HepG2 (cell line): ENCODE data around the gene IL17RA. TPM values are rescaled to one million over a fixed set of nuclear protein-coding genes. Genes with fewer than 3 reads are reported as not detected.
A peak's percentile ranks its signal among the peaks of the same experiment; 100 is the strongest.

Experiments used
- ATAC-seq: fragments of 200-7000 bp; cut with Tn5 transposase; 3 replicates; pipeline ENCODE4 v1.9.1; 2020; ENCODE audit warnings: mild to moderate bottlenecking, moderate library complexity
- BruUV-seq: library from RNA; stranded (reverse); fragments of 400-500 nt; replicated peaks from 2 replicates; lab custom pipeline; 2021; lab: Mats Ljungman, UMichigan
- CTCF ChIA-PET: fragments of 300-600 bp; formaldehyde crosslinking; extraction: SDS; loops from one replicate; lab custom pipeline; 2021; ENCODE audit warnings: low total read pairs, inconsistent platforms, low intra/inter-chr PET ratio; lab: Yijun Ruan, JAX
- POLR2A ChIA-PET: fragments of 350-600 bp; sonication (Branson Sonifier 250); formaldehyde crosslinking; loops from one replicate; lab custom pipeline; 2020; ENCODE audit warnings: antibody characterized with exemption, inconsistent platforms; lab: Yijun Ruan, JAX
- DNase-seq: peaks from one replicate; pipeline ENCODE4 v3.0.0-alpha.2; 2015; ENCODE audit warnings: low spot score
- FAIRE-seq: peaks from 3 replicates; lab custom pipeline; 2011; peaks lifted over from hg19 to GRCh38; lab: Jason Lieb, UNC
- H2AFZ ChIP-seq: one replicate; pipeline ENCODE4 v1.6.1; 2011; ENCODE audit warnings: low read length, inconsistent platforms
- H3K27ac ChIP-seq: fragments of 300-600 bp; 3 replicates; pipeline ENCODE4 v1.8.0; 2011; ENCODE audit warnings: mixed run types, mild to moderate bottlenecking, mixed read lengths, low read length, inconsistent platforms; ENCODE audit not compliant: insufficient read depth; ENCODE audit errors: extremely low read length
- H3K27me3 ChIP-seq, 2 experiments: fragments of 200-600 bp in 1 of 2; 2 replicates in 1 of 2; 3 replicates in 1 of 2; pipeline versions ENCODE4 v1.6.0 to v1.8.0; 2011; ENCODE audit warnings: low read length in 2 of 2, mild to moderate bottlenecking in 2 of 2, moderate library complexity in 2 of 2, inconsistent platforms in 1 of 2; ENCODE audit not compliant: insufficient read depth in 2 of 2, control insufficient read depth in 1 of 2
- H3K36me3 ChIP-seq, 2 experiments: fragments of 200-600 bp in 1 of 2; replicated peaks in 1 of 2; 2 replicates in 1 of 2; 3 replicates in 1 of 2; pipeline versions ENCODE4 v1.5.1 to v1.8.0; 2011; ENCODE audit warnings: low read length in 2 of 2, inconsistent platforms in 1 of 2; ENCODE audit not compliant: insufficient read depth in 2 of 2, control insufficient read depth in 1 of 2
- H3K4me1 ChIP-seq: 2 replicates; pipeline ENCODE4 v1.5.1; 2012; ENCODE audit warnings: low read length, inconsistent platforms; ENCODE audit not compliant: insufficient read depth
- H3K4me2 ChIP-seq: 2 replicates; pipeline ENCODE4 v1.6.0; 2011; ENCODE audit warnings: low read depth, low read length, inconsistent platforms
- H3K4me3 ChIP-seq, 3 experiments: fragments of 200-600 bp in 1 of 3; sonication (generic), shearing (Covaris generic) in 1 of 3; replicated peaks in 1 of 3; 2 replicates each; pipeline ENCODE4 v1.5.1; 2011 to 2016; ENCODE audit warnings: low read length in 3 of 3, inconsistent platforms in 2 of 3, low read depth in 2 of 3, mild to moderate bottlenecking in 2 of 3, control low read depth in 1 of 3, mixed read lengths in 1 of 3; ENCODE audit not compliant: insufficient read depth in 1 of 3
- H3K79me2 ChIP-seq: one replicate; pipeline ENCODE4 v1.6.1; 2011; ENCODE audit warnings: low read length, inconsistent platforms; ENCODE audit not compliant: insufficient read depth
- H3K9ac ChIP-seq: 2 replicates; pipeline ENCODE4 v1.6.0; 2011; ENCODE audit warnings: mild to moderate bottlenecking, low read depth, low read length, inconsistent platforms; ENCODE audit not compliant: insufficient read depth
- H3K9me3 ChIP-seq: 2 replicates; pipeline ENCODE4 v1.5.1; 2012; ENCODE audit warnings: mild to moderate bottlenecking, low read length
- H4K20me1 ChIP-seq: 2 replicates; pipeline ENCODE4 v1.6.0; 2011; ENCODE audit warnings: inconsistent platforms, mild to moderate bottlenecking, low read length, moderate library complexity; ENCODE audit not compliant: insufficient read depth
- ATF7-NPFF ChIP-seq: sonication (generic); formaldehyde crosslinking; IDR thresholded peaks from 2 replicates; pipeline ENCODE4 v1.8.1; 2023; ENCODE audit warnings: mild to moderate bottlenecking, low read depth, missing genetic modification reagents, moderate library complexity
- DNMT3B ChIP-seq: conservative IDR thresholded peaks from 2 replicates; pipeline ENCODE4 v1.6.1; 2016; ENCODE audit warnings: missing biosample characterization, control low read depth
- EZH2 ChIP-seq: conservative IDR thresholded peaks from 2 replicates; pipeline ENCODE4 v1.6.1; 2012; ENCODE audit warnings: mild to moderate bottlenecking, low read depth, low read length, moderate library complexity
- FLYWCH1 ChIP-seq: sonication (generic); formaldehyde crosslinking; IDR thresholded peaks from 2 replicates; pipeline ENCODE4 v1.8.1; 2023; ENCODE audit warnings: mild to moderate bottlenecking, missing genetic modification reagents
- HINFP ChIP-seq: sonication (generic); formaldehyde crosslinking; IDR thresholded peaks from 2 replicates; pipeline ENCODE4 v1.4.0; 2020; ENCODE audit warnings: low read depth, mild to moderate bottlenecking, missing genetic modification reagents
- ISX ChIP-seq: sonication (generic); formaldehyde crosslinking; conservative IDR thresholded peaks from 2 replicates; pipeline ENCODE4 v1.5.0; 2020; ENCODE audit warnings: missing genetic modification reagents
- WGBS: methylation state at CpG from one replicate; pipeline ENCODE4 v1.1.6; 2017; ENCODE audit warnings: low lambda C conversion rate; 5-methylcytosine and 5-hydroxymethylcytosine counted together
- in situ Hi-C: cut with HindIII; loops from 2 replicates; pipeline ENCODE4 v1.10.0; 2017; ENCODE audit warnings: low pct_unique_long_range_greater_than_20kb; ENCODE audit not compliant: extremely low pct_ligation_motif_present
- intact Hi-C: fragments of 100-400 bp; cut with micrococcal nuclease; formaldehyde crosslinking; loops from one replicate; pipeline ENCODE4 v1.10.0; 2022; ENCODE audit not compliant: unreplicated experiment
- polyA plus RNA-seq, 8 experiments: library from polyadenylated mRNA; depleted of rRNA in 3 of 8; stranded (reverse) in 7 of 8; unstranded in 1 of 8; fragments of >200 nt; fragmentation: Illumina TruSeq in 4 of 8; extraction: Trizol in 4 of 8; gene quantifications; 2 replicates each; pipeline versions ENCODE4 v1.2.1 to v1.2.3, GENCODE V29; 2011 to 2016; ENCODE audit warnings: low read depth in 4 of 8, missing spikeins in 1 of 8, mixed read lengths in 1 of 8; ENCODE audit not compliant: insufficient read depth in 1 of 8
- total RNA-seq, 5 experiments: library from RNA; depleted of rRNA; stranded (reverse); fragments of >200 nt; fragmentation: Illumina TruSeq; extraction: Trizol; gene quantifications; 2 replicates each; pipeline ENCODE4 v1.2.3, GENCODE V29; 2016; ENCODE audit warnings: low read depth in 1 of 5
- TF ChIP-seq, protein P1 (sequence below): sonication (generic); formaldehyde crosslinking; IDR thresholded peaks from 2 replicates; pipeline ENCODE4 v1.4.0; 2020; ENCODE audit warnings: mild to moderate bottlenecking, missing genetic modification reagents
- TF ChIP-seq, protein P2 (sequence below): IDR thresholded peaks from 2 replicates; pipeline ENCODE4 v1.6.1; 2016; ENCODE audit warnings: mild to moderate bottlenecking
- TF ChIP-seq, protein P3 (sequence below): sonication (generic); formaldehyde crosslinking; IDR thresholded peaks from 2 replicates; pipeline ENCODE4 v1.4.0; 2020; ENCODE audit warnings: missing genetic modification reagents
- TF ChIP-seq, protein P4 (sequence below): sonication (generic); formaldehyde crosslinking; IDR thresholded peaks from 2 replicates; pipeline ENCODE4 v1.8.0; 2022; ENCODE audit warnings: missing genetic modification reagents, mild to moderate bottlenecking, inconsistent platforms, borderline replicate concordance

IL17RA gene
- total and polyA plus RNA-seq, 2 of the 13 experiments (the other 11 are each of a cell fraction or from before 2014, with no cell fraction given) = 2.5 to 8.2 TPM

- H3K4me2 ChIP-seq = peak within 1 kb of the TSS; percentile 36; the same call in 1 of the 2 replicates
- H3K27me3 ChIP-seq = peaks cover 7 to 17% of the 10 kb centered on the region in 2 experiments; a peak in 4 of 5 replicates
- DNase-seq (no peak), FAIRE-seq (no peak), ATAC-seq (peak; percentile 56)
- no peaks in the 10 kb centered on the region for H4K20me1 ChIP-seq
- H3K36me3 ChIP-seq = no peaks in the 10 kb centered on the region
- H3K27ac ChIP-seq = no peak within 1 kb of the TSS
- BruUV-seq = no TSS peak
- no peaks in the 10 kb centered on the region for H3K9me3 ChIP-seq
- CTCF ChIA-PET = no interaction called here
- WGBS = 12% methylated on average over 47 of the region's 69 CpGs
- H3K79me2 ChIP-seq = no peaks in the 10 kb centered on the region
- no peak within 1 kb of the TSS for H3K9ac ChIP-seq
- POLR2A ChIA-PET = no interaction called here
- no peak within 1 kb of the TSS for H2AFZ ChIP-seq
- in situ Hi-C loops = no loop called here
- peak within 1 kb of the TSS in 2 of 3 experiments; percentile 13 to 40; a peak in 3 of 6 replicates for H3K4me3 ChIP-seq
- TF ChIP-seq, protein P1, sequence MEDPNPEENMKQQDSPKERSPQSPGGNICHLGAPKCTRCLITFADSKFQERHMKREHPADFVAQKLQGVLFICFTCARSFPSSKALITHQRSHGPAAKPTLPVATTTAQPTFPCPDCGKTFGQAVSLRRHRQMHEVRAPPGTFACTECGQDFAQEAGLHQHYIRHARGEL = no peak
- TF ChIP-seq EZH2 (0 out of 2 replicates have a peak, but pooled peaks have one; percentile 36), FLYWCH1 (CRISPR knock-in tag) (no peak), HINFP (peak; percentile 96), ISX (CRISPR knock-in tag) (no peak), DNMT3B (no peak), ATF7-NPFF (CRISPR knock-in tag) (no peak)
- TF ChIP-seq, protein P2, sequence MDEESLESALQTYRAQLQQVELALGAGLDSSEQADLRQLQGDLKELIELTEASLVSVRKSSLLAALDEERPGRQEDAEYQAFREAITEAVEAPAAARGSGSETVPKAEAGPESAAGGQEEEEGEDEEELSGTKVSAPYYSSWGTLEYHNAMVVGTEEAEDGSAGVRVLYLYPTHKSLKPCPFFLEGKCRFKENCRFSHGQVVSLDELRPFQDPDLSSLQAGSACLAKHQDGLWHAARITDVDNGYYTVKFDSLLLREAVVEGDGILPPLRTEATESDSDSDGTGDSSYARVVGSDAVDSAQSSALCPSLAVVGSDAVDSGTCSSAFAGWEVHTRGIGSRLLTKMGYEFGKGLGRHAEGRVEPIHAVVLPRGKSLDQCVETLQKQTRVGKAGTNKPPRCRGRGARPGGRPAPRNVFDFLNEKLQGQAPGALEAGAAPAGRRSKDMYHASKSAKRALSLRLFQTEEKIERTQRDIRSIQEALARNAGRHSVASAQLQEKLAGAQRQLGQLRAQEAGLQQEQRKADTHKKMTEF (CRISPR knock-in tag) = no peak
- TF ChIP-seq, protein P3, sequence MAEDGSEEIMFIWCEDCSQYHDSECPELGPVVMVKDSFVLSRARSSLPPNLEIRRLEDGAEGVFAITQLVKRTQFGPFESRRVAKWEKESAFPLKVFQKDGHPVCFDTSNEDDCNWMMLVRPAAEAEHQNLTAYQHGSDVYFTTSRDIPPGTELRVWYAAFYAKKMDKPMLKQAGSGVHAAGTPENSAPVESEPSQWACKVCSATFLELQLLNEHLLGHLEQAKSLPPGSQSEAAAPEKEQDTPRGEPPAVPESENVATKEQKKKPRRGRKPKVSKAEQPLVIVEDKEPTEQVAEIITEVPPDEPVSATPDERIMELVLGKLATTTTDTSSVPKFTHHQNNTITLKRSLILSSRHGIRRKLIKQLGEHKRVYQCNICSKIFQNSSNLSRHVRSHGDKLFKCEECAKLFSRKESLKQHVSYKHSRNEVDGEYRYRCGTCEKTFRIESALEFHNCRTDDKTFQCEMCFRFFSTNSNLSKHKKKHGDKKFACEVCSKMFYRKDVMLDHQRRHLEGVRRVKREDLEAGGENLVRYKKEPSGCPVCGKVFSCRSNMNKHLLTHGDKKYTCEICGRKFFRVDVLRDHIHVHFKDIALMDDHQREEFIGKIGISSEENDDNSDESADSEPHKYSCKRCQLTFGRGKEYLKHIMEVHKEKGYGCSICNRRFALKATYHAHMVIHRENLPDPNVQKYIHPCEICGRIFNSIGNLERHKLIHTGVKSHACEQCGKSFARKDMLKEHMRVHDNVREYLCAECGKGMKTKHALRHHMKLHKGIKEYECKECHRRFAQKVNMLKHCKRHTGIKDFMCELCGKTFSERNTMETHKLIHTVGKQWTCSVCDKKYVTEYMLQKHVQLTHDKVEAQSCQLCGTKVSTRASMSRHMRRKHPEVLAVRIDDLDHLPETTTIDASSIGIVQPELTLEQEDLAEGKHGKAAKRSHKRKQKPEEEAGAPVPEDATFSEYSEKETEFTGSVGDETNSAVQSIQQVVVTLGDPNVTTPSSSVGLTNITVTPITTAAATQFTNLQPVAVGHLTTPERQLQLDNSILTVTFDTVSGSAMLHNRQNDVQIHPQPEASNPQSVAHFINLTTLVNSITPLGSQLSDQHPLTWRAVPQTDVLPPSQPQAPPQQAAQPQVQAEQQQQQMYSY (CRISPR knock-in tag) = peak; percentile 87
- TF ChIP-seq, protein P4, sequence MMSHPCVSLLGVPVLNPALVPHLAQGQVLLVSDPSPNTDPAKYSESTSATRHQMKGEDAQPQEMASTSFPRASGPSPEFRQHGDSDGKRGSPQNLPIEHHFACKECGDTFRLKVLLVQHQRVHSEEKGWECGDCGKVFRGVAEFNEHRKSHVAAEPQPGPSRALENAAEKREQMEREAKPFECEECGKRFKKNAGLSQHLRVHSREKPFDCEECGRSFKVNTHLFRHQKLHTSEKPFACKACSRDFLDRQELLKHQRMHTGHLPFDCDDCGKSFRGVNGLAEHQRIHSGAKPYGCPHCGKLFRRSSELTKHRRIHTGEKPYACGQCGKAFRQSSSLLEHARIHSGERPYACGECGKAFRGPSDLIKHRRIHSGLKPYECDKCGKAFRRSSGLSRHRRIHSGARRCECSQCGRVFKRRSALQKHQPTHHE = no peak
- no peaks in the 10 kb centered on the region for H3K4me1 ChIP-seq
- intact Hi-C loops = no loop called here
Observed at GRCh38 chr22:17121233-17122195, 36.7 kb downstream of the IL17RA start, which contains the start of gene TMEM121B. TSS of gene TMEM121B (minus strand) at chr22:17121360. CDS start at chr22:17121127, 233 bp downstream.
